Spinal cord (tissue), 10 donors: ENCODE data around the gene EID2B. TPM values are rescaled to one million over a fixed set of nuclear protein-coding genes. Genes with fewer than 3 reads are reported as not detected.

Experiments
- DNase-seq, 6 donors: peaks; one replicate each; pipeline versions ENCODE4 v3.0.0 to v3.0.0-alpha.2; 2013 to 2015; ENCODE audit warnings: low spot score in 6 of 6, low read depth in 4 of 6
- H3K27ac ChIP-seq: one replicate; pipeline ENCODE4 v1.5.1; 2013; ENCODE audit warnings: low read depth, low read length, control low read depth
- H3K27me3 ChIP-seq: one replicate; pipeline ENCODE4 v1.6.1; 2013; ENCODE audit warnings: low read length; ENCODE audit not compliant: control insufficient read depth, insufficient read depth
- H3K36me3 ChIP-seq: one replicate; pipeline ENCODE4 v1.6.1; 2013; ENCODE audit warnings: low read length; ENCODE audit not compliant: control insufficient read depth, insufficient read depth
- H3K4me1 ChIP-seq: one replicate; pipeline ENCODE4 v1.6.1; 2013; ENCODE audit warnings: low read length; ENCODE audit not compliant: control insufficient read depth, insufficient read depth
- H3K4me3 ChIP-seq: one replicate; pipeline ENCODE4 v1.5.1; 2013; ENCODE audit warnings: low read depth, low read length, control low read depth
- H3K9me3 ChIP-seq: one replicate; pipeline ENCODE4 v1.6.1; 2013; ENCODE audit warnings: low read length; ENCODE audit not compliant: control insufficient read depth, insufficient read depth
- WGBS: methylation state at CpG from one replicate; pipeline ENCODE4 v1.1.5; 2013; ENCODE audit warnings: missing lambda C conversion rate; ENCODE audit not compliant: insufficient coverage; 5-methylcytosine and 5-hydroxymethylcytosine counted together
- polyA plus RNA-seq, 2 donors: library from polyadenylated mRNA; unstranded; fragments of 120-200 nt; gene quantifications; one replicate each; pipeline ENCODE4 v1.2.1, GENCODE V29; 2013; ENCODE audit not compliant: insufficient read length in 2 of 2
- total RNA-seq, 2 donors: library from RNA; depleted of rRNA in 1 of 2; stranded (reverse); fragments of 120-200 nt in 1 of 2; fragments of >200 nt in 1 of 2; gene quantifications; one replicate each; pipeline versions ENCODE4 v1.2.3 to v1.2.4, GENCODE V29; 2013 to 2014
- donor health status: healthy.

Gene EID2B
- total and polyA plus RNA-seq, 4 donors = 10.5 to 20.2 (median 16.6) TPM

DNA sequence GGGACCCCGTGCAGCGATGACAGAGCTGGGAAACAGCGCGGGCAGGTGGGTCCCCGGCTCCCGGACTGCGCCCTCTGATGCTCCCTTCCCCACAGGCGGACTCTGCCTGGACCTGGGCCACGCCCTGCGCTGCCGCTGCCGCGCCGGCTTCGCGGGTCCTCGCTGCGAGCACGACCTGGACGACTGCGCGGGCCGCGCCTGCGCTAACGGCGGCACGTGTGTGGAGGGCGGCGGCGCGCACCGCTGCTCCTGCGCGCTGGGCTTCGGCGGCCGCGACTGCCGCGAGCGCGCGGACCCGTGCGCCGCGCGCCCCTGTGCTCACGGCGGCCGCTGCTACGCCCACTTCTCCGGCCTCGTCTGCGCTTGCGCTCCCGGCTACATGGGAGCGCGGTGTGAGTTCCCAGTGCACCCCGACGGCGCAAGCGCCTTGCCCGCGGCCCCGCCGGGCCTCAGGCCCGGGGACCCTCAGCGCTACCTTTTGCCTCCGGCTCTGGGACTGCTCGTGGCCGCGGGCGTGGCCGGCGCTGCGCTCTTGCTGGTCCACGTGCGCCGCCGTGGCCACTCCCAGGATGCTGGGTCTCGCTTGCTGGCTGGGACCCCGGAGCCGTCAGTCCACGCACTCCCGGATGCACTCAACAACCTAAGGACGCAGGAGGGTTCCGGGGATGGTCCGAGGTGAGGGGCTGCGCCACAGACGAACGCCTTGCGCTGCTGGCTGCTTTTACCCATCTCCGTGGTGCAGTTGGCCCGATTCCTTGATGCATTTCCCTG lies 25.5 kb downstream of the EID2B start:
- WGBS = under 1% methylated on average over 95 of the region's 96 CpGs
- Histone ChIP-seq H3K4me1 (peaks cover 28% of the 10 kb centered on the region), H3K36me3 (peaks cover 21% of the 10 kb centered on the region), H3K4me3 (peak overlapping the region; percentile 41), H3K27me3 (peaks cover 12% of the 10 kb centered on the region), H3K9me3 (no peaks in the 10 kb centered on the region), H3K27ac (no peak overlapping the region)
- peak in 3 of 6 donors; percentile 76 to 95 (median 94) for DNase-seq

DNA sequence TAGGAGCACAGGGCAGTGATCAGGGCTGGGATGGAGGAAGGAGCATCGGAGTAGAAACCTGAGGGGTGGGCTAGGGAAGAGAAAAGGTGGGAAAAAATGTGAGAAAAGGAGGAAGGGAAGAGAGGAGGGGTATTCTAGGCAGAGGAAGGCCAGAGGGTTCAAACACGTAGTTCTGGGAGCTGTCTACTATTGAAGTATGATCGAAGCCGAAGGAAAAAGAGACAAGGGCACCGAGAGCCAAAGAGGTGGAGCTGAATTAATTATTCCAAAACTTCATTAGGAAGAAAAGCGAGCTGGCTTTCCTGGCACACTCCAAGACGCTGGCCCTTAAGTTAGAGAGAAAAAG lies 26.1 kb downstream of the EID2B start:
- 38% methylated on average over 3 of the region's 7 CpGs for WGBS
- Histone ChIP-seq H3K9me3 (no peaks in the 10 kb centered on the region), H3K27ac (no peak overlapping the region), H3K4me3 (peak overlapping the region; percentile 16), H3K27me3 (peaks cover 10% of the 10 kb centered on the region), H3K4me1 (peaks cover 28% of the 10 kb centered on the region), H3K36me3 (peaks cover 21% of the 10 kb centered on the region)
- no peak for DNase-seq

DNA sequence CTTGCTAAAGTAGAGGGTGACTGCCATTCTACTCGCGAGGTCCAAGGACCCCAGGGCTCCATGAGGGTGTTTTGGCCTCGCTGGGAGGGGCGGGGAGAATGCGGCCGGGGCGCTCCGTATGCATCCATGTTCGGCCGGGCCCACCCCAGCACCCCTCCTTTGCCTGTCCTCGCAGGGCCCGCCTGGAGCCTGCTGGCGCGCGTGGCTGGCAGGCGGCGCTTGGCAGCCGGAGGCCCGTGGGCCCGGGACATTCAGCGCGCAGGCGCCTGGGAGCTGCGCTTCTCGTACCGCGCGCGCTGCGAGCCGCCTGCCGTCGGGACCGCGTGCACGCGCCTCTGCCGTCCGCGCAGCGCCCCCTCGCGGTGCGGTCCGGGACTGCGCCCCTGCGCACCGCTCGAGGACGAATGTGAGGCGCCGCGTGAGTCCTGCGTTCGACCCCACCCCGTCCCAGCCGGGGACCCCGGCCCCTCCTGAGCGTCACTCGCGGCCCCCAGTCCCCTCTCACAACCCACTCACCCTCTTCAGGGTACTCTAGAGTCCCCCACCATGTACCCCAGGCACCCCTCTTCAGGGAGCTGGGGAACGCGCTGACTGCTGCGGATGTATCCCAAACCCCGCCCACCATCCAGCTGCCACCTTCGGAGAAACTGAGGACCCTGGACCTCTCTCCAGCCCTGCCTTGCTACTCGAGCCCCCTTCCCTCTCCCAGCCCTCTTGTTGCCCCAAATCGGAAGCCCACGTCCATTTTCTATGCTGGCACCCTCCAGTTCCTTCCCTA lies 29.8 kb downstream of the EID2B start:
- Histone ChIP-seq H3K4me1 (peaks cover 37% of the 10 kb centered on the region), H3K9me3 (no peaks in the 10 kb centered on the region), H3K27me3 (peaks cover 26% of the 10 kb centered on the region), H3K27ac (no peak overlapping the region), H3K4me3 (no peak overlapping the region), H3K36me3 (peaks cover 19% of the 10 kb centered on the region)
- WGBS = 11% methylated on average over 69 of the region's 69 CpGs
- DNase-seq = peak in 2 of 6 donors; percentile 81 to 89

DNA sequence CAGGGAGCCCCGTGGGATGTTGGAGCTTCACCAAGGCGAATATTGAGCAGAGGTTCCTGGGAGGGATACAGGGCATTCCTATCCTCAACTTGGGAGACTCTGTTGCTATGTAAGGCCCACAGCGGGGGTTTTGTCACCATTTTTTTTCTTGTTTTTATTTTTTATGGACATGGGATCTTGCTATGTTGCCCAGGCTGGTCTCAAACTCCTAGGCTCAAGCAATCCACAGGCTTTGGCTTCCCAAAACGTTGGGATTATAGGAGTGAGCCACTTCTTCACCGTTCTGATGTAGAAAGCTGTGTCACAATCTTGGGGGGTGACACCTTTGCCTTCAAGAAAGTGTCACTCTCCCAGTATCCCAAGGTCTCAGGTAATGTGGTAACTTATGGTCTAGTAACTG lies 31.3 kb downstream of the EID2B start:
- Histone ChIP-seq H3K27me3 (peaks cover 20% of the 10 kb centered on the region), H3K36me3 (peaks cover 19% of the 10 kb centered on the region), H3K4me3 (no peak overlapping the region), H3K9me3 (no peaks in the 10 kb centered on the region), H3K4me1 (peaks cover 35% of the 10 kb centered on the region), H3K27ac (no peak overlapping the region)
- 62% methylated on average over 3 of the region's 5 CpGs for WGBS
- DNase-seq = no peak

DNA sequence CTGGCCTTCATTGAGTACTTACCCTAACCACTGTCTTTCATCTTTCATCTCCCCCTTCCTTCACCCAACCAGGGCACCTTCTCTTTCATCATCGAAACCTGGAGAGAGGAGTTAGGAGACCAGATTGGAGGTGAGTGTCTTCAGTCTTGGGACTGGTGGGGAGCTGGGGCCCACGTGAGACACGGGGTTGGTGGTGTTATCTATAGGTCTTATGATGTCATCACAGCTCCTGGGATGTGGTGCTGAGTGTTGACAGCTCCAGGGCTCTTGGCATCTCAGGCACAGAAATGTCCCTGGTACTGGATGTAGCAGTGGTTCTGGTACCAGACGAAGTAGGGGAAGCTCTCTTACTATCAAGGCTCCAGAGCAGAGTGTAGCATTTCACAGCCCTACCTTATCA lies 32.1 kb downstream of the EID2B start:
- Histone ChIP-seq H3K36me3 (peaks cover 19% of the 10 kb centered on the region), H3K4me1 (peaks cover 35% of the 10 kb centered on the region), H3K27ac (no peak overlapping the region), H3K9me3 (no peaks in the 10 kb centered on the region), H3K27me3 (peaks cover 20% of the 10 kb centered on the region), H3K4me3 (no peak overlapping the region)
- DNase-seq = no peak
- 59% methylated on average over 4 of the region's 4 CpGs for WGBS

DNA sequence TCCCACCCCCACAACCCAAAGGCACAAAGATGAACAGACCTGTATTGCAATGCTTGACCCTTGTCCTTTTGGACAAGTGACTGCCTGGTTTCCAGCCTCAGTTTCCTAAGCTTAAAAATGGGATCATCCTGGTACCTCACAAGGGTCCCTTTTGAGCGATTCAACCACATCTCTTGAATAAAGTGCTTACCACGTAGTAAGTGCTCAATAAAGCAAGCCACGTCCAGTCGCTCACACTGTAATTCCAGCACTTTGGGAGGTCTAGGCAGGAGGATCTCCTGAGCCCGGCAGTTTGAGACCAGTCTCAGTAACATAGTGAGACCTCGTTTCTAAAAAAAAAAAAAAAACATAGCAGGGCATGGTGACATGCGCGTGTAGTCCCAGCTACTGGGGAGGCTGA lies 32.7 kb downstream of the EID2B start:
- peaks cover 35% of the 10 kb centered on the region for H3K4me1 ChIP-seq
- DNase-seq = no peak
- H3K36me3 ChIP-seq = peaks cover 14% of the 10 kb centered on the region
- WGBS = 82% methylated on average over 4 of the region's 8 CpGs
- peak overlapping the region; percentile 26 for H3K4me3 ChIP-seq
- H3K27ac ChIP-seq = no peak overlapping the region
- no peaks in the 10 kb centered on the region for H3K9me3 ChIP-seq
- H3K27me3 ChIP-seq = peaks cover 20% of the 10 kb centered on the region

DNA sequence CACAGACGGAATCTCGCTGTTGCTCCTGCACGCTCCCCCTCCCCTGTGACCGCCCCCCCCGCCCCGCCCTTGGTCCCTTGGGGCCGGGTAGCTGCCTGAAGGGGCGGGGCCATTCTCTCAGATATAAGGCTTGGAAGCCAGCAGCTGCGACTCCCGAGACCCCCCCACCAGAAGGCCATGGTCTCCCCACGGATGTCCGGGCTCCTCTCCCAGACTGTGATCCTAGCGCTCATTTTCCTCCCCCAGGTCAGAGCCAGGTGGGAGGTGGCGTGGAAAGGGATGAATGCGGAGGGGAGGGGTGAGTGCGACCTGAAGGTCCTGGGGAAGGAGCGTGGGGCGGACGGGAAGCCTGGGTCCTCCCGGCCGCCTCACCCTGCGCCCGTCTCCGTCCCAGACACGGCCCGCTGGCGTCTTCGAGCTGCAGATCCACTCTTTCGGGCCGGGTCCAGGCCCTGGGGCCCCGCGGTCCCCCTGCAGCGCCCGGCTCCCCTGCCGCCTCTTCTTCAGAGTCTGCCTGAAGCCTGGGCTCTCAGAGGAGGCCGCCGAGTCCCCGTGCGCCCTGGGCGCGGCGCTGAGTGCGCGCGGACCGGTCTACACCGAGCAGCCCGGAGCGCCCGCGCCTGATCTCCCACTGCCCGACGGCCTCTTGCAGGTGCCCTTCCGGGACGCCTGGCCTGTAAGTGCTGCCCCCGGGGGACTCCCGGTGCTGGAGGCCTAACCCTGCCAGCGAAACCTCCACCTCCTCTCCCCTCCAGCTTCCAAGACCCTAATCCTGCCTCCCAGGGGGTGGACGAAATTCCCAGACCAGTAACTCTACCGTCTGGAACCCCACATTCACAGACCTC lies 33.6 kb downstream of the EID2B start, which contains the start of gene DLL3:
Gene DLL3 (plus strand): TSS at position 150 of the 845 bp plus-strand sequence. CDS start 28 bp downstream, at position 178.
- H3K36me3 ChIP-seq = peaks cover 5% of the 10 kb centered on the region
- H3K27ac ChIP-seq = peak within 1 kb of the TSS; percentile 63
- H3K4me1 ChIP-seq = peaks cover 35% of the 10 kb centered on the region
- under 1% methylated on average over 51 of the region's 60 CpGs for WGBS
- H3K4me3 ChIP-seq = peak within 1 kb of the TSS; percentile 31
- no peaks in the 10 kb centered on the region for H3K9me3 ChIP-seq
- DNase-seq = peak in 2 of 6 donors; percentile 69 to 77
- peaks cover 20% of the 10 kb centered on the region for H3K27me3 ChIP-seq

DNA sequence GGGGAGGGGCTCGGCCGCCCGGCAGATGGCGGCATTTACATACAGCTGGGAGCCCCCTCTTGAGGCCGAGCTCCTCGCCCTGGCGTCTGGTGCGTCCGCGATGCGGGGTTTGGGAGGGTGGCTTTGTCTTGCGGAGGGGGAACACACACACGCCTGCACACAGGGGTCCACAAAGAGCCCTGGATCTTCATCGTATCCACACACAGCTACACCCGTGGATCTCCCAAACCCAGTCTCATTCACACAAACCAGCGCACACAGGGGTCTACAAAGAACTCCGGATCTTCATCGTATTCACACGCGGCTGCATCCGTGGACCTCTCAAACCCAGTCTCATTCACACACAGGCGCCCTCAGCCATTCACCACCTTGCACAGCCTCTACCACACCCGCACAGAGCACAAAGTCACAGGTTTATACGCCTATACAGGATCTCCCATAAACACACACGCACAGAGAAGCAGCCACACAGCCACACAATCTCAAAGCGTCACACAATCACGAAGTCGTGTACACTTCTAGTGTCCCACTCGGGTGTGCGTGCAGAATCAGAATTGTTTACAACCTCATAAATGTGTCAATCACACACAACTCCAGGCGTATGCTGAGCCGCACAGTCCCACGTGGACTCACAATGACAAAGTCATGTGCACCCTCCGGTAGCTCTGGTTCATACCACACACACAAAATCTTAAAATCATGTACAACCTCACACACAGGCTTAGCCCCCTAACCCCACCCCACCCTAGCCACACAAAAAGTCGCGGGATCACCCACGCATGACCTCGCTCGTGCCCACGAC lies 34.5 kb downstream of the EID2B start:
- under 1% methylated on average over 38 of the region's 40 CpGs for WGBS
- peaks cover 20% of the 10 kb centered on the region for H3K27me3 ChIP-seq
- H3K4me3 ChIP-seq = peak overlapping the region; percentile 16
- no peaks in the 10 kb centered on the region for H3K9me3 ChIP-seq
- peak in 2 of 6 donors; percentile 90 for DNase-seq
- no peaks in the 10 kb centered on the region for H3K36me3 ChIP-seq
- peaks cover 29% of the 10 kb centered on the region for H3K4me1 ChIP-seq
- H3K27ac ChIP-seq = peak overlapping the region; percentile 63

DNA sequence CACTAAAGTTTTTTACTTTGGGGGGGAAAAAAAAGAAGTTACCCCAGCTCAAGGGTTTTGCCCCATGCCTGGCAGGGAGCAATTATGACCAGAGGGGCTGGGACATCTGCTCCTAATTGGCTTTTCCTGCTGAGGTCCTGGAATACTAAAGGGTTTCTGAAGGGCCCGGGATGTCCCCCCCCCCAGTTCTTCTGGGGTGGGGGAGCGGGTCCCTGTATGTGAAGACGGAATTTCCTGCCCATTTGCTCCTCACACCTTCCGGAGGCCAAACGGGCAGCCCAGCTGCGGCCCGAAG lies 35.0 kb downstream of the EID2B start:
- Histone ChIP-seq H3K9me3 (no peaks in the 10 kb centered on the region), H3K4me3 (peak overlapping the region; percentile 16), H3K27me3 (peaks cover 20% of the 10 kb centered on the region), H3K4me1 (peaks cover 25% of the 10 kb centered on the region), H3K27ac (no peak overlapping the region), H3K36me3 (no peaks in the 10 kb centered on the region)
- WGBS = 0% methylated on average over 5 of the region's 7 CpGs
- no peak for DNase-seq
